Sciatic nerve (tissue), 2 donors: ENCODE measurements around the gene SMIM41. TPM values are rescaled to one million over a fixed set of nuclear protein-coding genes. Genes with fewer than 3 reads are reported as not detected.

ENCODE experiments used
- ATAC-seq: fragments of 200-7000 bp; cut with Tn5 transposase; one replicate; pipeline ENCODE4 v1.9.1; 2020; ENCODE audit warnings: mild to moderate bottlenecking, moderate library complexity
- DNase-seq: peaks from one replicate; pipeline ENCODE4 v3.0.0-alpha.2; 2020; ENCODE audit warnings: low spot score
- intact Hi-C: fragments of 100-400 bp; cut with DNase I; formaldehyde crosslinking; loops from one replicate; pipeline ENCODE4 v1.14.2; 2022
- total RNA-seq: library from RNA; stranded (reverse); fragmentation: NEBNext Ultra II Directional; extraction: Animal tissue kit (Norgen Biotek cat#: 25700); gene quantifications from one replicate; pipeline ENCODE4 v1.2.1, GENCODE V29; 2021
- donor health status: DM: no; HTN: no; CAD: no.
- donor health status: DM: no; HTN: no; CAD: no.

Gene SMIM41
- total RNA-seq, 1 donor from 2014 or later: 12.4 TPM

DNA sequence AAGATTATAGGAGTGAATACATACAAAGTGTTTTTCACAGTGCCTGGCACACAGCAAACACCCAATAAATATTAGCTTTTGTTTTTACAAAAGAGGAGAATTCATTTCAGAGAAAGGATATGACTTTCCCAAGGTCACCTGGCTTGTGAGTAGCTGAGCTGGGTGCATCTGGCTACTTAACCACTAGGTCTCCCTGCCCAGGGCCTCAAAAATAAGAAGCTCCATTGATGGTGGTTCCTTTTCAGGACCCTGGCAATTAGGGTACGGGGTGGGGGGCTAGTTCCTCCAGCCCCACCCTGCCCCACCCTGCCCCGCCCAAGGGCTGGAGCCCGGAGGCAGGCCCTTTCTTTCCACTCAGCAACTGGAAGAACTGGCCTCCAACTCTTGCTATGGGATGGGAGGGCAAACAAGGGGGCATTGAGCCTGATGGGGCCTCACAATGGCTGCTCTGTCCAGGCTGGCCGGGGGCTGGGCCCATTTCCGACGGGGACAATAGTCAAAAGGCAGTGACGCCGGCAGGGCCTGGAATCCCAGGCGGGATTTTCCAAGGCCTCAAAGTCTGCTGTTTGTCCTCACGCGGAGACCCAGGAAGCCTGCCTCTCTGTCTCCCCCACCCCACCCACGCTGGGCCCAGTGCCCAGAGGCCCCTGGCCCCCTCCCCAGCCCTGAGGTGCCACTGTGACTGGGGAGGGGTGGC is 17.9 kb upstream of the SMIM41 start:
- intact Hi-C loops: no loop called here
- ATAC-seq (peak; percentile 1), DNase-seq (peak; percentile 85)

DNA sequence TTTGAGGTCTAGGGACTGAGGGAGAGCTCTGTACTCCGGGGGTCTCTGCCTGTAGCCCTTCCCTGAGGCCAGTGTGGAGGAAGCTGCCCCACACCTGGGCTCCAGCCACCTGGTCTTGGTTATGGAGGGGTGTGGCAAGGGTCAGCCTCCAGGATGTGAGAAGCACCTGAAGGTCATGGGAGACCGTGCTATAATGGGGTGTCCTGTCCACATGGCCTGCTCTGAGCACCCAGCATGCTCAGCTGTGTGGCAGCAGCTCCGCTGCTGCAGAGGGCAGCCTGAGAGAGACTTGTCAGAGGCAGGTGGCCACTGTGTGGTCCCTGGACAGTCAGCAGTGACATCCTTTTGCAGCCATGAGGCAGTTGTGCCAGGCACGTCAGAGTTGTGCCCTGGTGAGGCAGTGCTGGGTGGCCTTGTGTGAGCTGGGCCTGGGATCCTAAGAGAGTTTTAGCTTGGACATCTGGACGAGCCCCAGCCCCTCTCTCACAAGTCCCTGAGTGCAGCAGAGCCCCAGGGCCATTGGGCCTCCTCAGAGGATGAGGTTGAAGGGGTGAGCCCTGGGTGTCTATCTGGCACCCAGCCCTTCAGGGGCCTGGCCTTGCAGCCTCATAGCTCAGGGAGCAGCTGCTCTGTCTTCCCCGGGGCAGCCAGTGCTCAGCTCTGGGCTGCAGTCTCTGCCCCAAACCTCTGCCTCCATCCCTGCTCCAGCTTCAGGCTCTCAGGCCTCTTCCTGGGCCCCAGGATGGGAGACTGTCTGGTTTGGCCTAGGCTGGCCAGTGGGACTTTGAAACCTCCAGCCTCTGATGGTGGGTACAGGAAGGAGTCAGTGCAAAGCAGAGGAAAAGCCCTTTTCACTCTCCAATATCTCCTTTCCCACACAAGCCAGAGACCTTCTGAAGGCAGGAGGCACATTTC is 17.1 kb upstream of the SMIM41 start:
- no peak for ATAC-seq
- DNase-seq: no peak
- intact Hi-C loops: no loop called here

DNA sequence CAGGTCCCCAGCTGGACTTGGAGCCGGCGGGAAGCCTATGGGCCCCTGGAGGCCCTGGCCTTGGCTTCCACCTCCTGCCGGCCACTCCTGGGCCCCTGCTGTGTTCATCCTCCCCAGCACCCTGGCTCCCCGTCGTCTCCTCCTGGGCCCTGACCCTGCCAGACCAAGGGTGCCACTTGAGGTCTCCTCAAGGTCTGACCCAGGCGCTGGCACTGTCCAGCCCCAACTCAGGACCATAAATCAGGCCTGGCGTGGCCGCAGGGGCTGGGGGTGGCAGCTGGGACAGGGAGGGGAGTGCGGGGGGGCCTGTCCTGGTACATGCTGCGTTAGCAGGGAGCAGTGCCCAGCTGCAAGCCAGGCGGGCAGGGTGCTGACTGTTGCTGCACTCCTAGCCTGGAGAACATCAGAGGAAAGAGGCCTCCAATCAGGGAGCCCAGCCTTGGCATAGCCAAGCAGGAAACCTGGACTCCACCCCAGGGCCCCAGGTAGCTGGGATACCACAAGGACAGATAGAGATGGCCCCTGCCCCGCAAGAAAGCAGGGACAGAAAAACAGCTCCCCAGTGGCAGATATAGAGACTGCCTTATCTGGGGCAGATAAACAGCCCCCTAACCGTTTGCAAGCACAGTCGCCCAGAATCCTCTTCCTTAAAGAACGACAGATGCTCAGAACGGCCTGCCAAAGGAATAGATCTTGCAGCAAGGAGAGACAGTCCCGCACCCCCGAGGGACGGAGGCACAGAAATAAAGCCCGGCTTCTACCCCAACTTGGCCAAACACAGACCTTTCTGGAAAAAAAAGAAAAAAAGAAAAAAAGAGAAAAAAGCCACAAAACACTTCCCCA is 16.2 kb upstream of the SMIM41 start:
- ATAC-seq: no peak
- DNase-seq: peak; percentile 74
- intact Hi-C loops: no loop called here

DNA sequence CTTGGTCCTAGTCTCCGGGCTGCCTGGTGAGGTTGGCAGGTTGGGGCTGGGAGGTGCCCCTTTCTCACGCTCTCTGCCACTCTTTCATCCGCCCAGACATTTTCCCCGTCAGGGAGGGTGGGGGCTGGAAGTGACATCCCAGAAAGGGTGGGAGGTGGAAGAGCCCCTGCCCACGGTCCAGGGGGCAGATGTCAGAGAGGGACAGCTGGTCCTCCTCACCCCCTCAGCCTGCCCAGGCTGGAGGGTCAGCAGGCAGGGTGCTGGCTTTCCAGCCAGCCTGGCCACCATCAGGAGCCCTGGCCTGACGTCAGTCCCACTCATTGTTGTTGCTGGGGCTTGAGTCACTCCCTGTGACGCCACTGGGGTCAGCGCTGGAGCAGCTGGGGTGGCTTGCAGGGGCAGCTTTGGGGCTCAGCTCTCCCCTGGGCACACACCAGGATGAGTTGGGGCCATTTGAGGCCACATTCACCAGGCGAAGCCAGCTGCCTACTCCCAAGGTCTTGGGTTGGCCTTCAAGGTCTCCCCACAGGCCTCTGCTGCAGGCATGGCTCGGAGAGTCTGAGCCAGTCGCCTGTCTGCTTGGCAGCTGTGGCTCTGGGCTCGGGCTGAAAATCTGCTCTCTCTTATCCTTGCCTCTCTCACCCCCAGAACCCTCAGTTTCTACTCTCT is 15.4 kb upstream of the SMIM41 start:
- intact Hi-C loops: no loop called here
- ATAC-seq (peak; percentile 6), DNase-seq (peak; percentile 83)

DNA sequence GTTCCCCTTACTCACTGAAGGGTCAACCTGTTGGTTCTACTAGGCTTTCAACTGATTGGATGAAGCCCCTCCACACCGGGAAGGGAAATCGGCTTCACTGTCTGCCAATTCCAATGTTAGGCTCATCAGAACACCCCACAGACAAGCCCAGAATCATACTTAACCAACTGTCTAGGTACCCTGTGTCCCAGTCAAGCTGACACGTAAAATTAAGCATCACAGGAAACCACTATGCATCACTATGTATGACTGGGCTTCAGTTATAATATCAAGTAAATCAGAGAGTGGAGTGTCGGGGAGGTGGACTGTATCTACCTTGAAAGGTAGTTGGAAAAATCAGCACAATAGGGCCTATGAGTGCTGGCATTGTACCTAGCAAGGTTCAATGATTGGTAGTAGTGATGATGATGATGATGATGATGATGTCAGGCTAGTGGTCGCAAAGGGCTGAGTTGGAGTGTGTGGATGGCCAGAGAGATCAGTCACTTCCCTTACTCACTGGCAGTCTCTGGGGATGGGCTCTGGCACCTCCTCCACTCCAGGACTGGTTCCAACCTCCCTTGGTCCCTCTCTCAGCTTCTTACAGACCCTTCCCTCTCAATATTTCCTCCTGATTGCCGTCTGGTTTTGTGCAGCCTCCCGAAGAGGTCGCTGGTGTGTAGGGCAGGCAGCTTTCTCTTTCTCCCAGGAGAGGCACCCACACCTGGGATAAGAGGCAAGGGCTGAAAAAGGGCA is 13.0 kb upstream of the SMIM41 start:
- intact Hi-C loops: no loop called here
- no peak for ATAC-seq
- no peak for DNase-seq

DNA sequence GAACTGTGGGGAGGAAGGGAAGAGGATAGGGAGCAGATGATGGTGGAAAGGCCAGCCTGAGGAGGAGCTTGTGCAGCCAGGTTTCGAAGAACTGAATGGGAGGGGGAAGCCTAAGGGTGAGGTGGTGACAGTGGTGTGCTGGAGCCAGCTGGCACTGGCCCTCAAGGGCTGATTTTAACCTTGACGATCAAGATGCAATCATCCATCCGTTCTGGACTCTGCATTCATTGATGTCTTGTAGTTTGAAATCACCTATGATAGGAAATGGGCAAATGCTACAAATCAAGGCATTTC is 12.5 kb upstream of the SMIM41 start:
- DNase-seq (no peak), ATAC-seq (no peak)
- intact Hi-C loops: no loop called here

DNA sequence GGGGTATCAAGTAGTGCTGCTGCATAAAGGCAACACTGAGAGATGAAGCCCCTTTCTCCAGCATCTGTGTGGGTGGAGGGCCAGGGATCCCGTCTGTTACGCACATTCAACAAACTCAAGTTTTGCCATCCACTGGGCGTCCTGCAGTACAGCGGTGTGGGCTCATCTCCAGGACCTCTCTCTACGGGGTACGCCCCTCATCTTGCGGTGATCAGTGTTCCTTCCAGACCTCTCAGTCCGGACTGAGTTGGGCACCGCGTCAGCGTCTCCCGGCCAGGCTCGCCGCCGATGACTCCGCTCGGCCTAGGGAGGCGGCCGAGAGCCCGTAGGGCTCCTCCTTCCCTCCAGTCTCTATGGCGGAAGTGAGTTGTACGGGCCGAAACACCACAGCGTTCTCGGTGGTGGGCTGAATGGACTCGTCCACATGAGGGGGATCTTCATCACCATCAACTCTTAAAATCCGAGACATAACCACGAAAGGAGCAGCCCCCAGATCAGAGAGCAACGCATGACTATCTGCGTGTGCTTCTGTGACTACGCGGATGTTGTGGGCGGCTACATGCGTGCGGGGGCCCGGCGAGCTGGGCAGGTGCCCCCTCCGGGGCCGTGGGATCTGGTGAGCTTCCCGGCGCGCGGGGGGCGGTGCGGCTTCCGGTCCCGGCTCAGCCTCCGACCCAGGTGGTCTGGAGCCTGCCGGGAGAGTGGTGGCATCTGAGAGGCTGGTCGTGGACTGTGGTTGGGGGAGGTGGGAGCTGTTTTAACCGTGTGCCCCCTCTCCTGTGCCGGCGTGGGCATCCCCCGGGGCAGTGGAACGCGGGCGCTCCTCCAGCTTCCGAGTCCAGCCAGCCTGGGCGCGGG is 9.9 kb upstream of the SMIM41 start, which contains the start of gene ATG101:
ATG101 (plus strand) TSS at position 652 of the 858 bp plus-strand sequence. CDS start 3,673 bp downstream, outside the sequence.
- intact Hi-C loops: no loop called here
- DNase-seq: peak; percentile 92
- peak; percentile 97 for ATAC-seq

DNA sequence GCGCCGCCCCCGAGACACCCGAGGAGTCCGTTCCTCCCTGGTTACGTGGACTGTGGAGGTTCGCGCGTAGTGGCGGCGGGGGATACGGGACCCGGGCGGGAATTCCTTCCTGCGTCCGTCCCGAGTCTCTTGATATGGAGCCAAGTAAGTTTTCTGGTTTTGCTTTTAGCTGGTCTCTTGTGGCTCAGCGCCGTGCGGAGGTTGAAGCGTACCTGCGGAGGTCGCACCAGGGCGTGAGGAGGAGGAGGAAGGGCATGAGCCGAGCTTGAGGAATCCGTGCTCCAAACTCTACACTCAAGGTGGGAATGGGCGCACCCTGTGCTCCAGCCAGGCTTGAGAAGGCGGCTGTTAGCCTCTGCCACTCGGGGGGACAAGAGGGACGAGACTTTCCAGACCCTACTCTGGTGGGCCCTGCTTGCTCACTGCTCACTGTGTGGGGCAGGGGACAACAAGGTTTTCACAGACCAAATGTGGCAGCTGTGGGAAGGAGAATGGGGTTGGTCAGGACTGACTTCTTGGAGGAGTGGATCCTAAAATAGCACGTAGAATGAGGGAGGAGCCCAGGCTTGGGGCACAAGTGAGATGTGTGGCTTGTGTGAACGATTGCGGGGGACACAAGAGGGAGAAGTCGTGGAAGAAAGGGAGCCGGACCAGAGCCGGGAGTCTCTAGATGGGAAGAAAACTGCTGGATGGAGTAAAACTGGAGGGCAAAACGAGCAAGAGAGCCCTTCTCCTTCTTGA is 9.1 kb upstream of the SMIM41 start:
- intact Hi-C loops: no loop called here
- ATAC-seq (no peak), DNase-seq (no peak)

DNA sequence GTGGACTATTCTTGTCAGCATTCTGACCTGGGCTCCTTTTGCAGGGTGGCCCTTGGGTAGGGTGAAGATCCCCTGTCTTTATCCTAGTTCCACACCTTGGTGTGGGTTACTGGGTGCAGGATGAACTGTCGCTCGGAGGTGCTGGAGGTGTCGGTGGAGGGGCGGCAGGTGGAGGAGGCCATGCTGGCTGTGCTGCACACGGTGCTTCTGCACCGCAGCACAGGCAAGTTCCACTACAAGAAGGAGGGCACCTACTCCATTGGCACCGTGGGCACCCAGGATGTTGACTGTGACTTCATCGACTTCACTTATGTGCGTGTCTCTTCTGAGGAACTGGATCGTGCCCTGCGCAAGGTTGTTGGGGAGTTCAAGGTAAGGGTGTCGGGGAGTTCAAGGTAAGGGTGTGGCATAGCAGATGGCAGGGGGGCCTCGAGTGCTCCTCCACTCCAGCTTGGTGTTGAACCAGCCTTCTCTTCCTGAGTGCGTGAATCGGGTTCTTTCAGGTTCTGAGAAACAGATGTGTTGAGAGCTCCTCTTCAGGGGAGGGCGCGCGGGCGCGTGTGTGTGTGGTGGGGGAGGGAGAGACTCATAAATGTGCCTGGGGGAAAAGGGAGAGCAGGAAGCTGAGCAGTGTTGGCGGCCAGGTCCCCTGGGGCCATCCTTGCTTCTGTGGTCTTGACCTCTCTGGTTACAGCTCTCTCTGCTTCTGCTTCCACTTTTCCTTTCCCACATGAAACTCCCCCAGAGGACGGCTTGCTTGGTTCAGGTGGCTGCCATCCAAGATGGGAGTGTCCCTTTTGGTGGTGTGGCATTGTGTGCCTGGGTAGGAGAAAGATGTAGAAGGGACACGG is 5.7 kb upstream of the SMIM41 start:
- intact Hi-C loops: no loop called here
- no peak for DNase-seq
- ATAC-seq: peak; percentile 1

DNA sequence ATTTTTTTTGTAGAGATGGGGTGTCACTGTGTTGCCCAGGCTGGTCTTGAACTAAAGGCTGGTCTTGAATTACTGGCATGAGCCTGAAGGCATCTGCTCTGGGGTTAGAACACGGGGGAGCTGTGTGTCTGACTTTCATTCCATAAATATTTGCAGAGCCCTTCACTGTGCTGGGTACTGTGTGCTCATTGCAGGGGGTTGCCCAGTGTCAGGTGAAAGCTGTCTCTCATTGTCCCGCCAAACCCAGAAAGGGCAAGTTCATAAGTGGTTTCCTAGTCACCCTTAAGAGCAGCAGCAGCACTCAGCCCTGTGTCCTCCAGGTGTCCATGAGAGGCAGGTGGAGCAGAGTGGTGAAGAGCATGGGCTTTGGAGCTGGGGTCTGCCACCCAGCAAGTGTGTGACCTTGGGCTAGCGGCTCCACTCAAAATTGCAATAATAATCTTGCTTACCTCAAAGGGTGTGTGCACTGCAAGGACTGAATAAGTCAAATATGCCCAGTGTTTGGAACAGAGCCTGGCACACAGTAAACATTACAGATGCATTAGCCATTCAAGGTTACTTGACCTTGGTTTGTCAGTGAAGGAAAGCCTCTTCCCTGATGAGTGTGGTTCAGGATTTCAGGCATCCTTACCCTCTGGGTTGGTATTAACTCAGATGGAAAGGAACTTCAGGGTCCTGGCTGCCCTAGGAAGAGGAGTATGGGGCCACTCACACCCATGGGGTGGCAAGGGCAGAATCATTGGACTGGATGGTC is 4.4 kb upstream of the SMIM41 start:
- intact Hi-C loops: no loop called here
- ATAC-seq (no peak), DNase-seq (no peak)

DNA sequence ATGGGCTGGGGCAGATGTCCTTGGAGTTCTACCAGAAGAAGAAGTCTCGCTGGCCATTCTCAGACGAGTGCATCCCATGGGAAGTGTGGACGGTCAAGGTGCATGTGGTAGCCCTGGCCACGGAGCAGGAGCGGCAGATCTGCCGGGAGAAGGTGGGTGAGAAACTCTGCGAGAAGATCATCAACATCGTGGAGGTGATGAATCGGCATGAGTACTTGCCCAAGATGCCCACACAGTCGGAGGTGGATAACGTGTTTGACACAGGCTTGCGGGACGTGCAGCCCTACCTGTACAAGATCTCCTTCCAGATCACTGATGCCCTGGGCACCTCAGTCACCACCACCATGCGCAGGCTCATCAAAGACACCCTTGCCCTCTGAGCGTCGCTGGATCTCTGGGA is 2.7 kb upstream of the SMIM41 start:
- intact Hi-C loops: no loop called here
- DNase-seq: no peak
- ATAC-seq: no peak

DNA sequence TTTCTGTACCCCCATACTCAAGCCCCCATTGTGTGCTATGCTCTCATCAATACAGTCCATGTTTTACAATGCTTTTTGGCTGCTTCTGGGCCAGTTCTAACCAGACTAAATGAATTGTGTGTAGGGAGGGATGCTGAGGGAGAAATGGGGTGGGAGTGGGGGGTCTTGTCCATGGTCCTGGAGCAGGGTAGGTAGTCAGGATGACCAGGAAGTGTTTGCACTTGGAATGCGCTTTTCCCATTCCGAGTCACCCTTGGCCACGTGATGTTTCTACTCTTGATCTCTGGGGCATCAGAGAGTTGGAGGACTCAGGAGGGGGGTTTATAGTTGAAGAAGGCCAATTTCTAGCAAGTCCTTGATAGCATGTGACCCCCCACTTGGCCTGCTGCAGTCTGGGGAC is 1.2 kb upstream of the SMIM41 start:
- intact Hi-C loops: no loop called here
- ATAC-seq (no peak), DNase-seq (no peak)

DNA sequence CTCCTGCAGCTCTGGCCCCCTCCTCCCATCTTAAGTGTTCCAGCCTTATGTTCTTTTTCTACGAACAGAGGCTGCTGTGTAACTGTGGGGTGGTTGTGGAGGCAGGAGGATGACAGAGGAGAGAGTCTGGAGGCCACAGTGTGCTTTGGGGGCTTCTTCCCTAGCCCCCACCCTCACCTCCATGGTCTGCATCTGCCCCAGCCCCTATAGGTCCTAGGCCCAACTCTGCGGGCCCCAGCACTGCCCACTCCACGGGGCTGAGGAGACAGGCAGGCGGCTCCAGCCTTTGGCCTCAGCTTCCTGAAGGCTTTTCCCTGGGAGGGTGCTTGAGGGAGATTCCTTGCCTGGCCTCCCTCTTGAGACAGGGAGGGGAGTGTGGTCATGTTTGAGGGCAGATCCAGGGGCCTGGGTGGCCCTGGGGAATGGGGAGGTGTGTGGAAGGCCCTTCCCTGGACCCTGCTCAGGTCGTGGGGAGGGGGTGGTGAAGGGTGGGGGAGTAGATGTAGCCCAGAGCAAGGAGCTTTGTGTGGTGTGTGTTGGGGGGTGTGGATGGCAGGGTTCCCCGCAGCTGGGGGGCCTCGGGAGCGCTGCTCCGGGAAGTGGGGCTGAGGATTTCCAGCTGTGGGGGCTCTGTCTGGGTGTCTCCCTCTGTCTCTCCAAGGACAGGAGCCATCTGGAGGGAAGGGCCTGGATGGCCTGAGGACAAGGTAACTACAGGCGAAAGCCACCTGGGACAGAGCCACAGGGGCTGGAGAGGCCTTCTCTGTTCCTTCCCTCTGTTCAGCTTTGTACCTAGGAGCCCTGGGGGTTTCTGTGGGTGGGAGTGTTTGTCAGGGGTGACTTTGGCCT is 1.1 kb downstream of the SMIM41 start:
- intact Hi-C loops: loop anchor here (2.0 to 10.0 kb wide), 2 partner anchors 54 to 246 kb away; no protein-coding TSS in a partner anchor
- DNase-seq: no peak
- ATAC-seq: no peak

DNA sequence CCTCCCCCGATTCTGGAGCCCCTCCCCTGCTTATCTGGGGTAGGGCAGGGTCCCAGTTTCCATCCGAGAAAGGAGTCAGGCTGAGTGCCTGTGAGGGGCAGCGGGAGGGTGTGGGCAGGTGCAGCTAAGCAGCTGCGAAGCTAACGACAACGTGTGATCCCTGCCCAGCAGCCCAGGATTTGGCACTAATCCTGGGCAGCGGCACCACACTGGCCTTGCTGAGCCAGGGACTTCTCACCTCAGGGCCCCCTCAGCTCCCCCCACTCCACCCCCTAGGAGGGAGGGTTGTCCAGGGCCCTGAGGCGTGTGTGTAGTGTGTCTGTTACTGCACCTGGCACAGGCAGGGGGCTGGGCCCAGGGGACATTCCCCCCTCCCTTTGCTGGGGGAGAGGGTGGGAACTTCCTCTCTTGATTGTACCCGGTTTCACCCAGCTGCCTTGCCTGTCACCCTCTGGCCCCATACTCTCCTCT is 1.8 kb downstream of the SMIM41 start:
- ATAC-seq: peak; percentile 31
- DNase-seq: no peak
- intact Hi-C loops: loop anchor here (2.0 to 10.0 kb wide), 2 partner anchors 54 to 246 kb away; no protein-coding TSS in a partner anchor
